Breast epithelium (tissue), 4 donors: ENCODE data around the gene IFT88. TPM values are rescaled to one million over a fixed set of nuclear protein-coding genes. Genes with fewer than 3 reads are reported as not detected.

Source experiments
- DNase-seq, 2 donors: peaks; one replicate each; pipeline ENCODE4 v3.0.0-alpha.2; 2019; ENCODE audit warnings: low spot score in 2 of 2
- H3K27ac ChIP-seq, 2 donors: fragments of 200-600 bp; sonication (generic) in 1 of 2; one replicate each; pipeline ENCODE4 v1.5.1; 2016 to 2019; ENCODE audit warnings: mild to moderate bottlenecking in 1 of 2
- H3K27me3 ChIP-seq, 2 donors: fragments of 200-600 bp; sonication (generic) in 1 of 2; one replicate each; pipeline versions ENCODE4 v1.5.1 to v1.6.0; 2017 to 2019; ENCODE audit warnings: control low read depth in 1 of 2, mild to moderate bottlenecking in 1 of 2
- H3K36me3 ChIP-seq: fragments of 200-600 bp; one replicate; pipeline ENCODE4 v1.5.1; 2019
- H3K4me1 ChIP-seq, 2 donors: fragments of 200-600 bp; sonication (generic); one replicate each; pipeline ENCODE4 v1.5.1; 2016 to 2019; ENCODE audit warnings: control low read depth in 1 of 2
- H3K4me3 ChIP-seq, 3 donors: fragments of 200-600 bp; sonication (generic); 1 replicate in 2 of 3; 2 replicates in 1 of 3; pipeline ENCODE4 v1.5.1; 2016 to 2019; ENCODE audit warnings: mild to moderate bottlenecking in 3 of 3, moderate library complexity in 2 of 3
- H3K9me3 ChIP-seq, 2 donors: fragments of 200-600 bp; sonication (generic) in 1 of 2; one replicate each; pipeline ENCODE4 v1.5.1; 2016 to 2019; ENCODE audit warnings: control low read depth in 1 of 2
- CTCF ChIP-seq, 3 donors: fragments of 450-650 bp; IDR thresholded peaks; one replicate each; pipeline ENCODE4 v1.5.1; 2016 to 2017; ENCODE audit warnings: antibody characterized with exemption in 3 of 3, mild to moderate bottlenecking in 3 of 3, moderate library complexity in 3 of 3
- POLR2A ChIP-seq: fragments of 450-650 bp; IDR thresholded peaks from one replicate; pipeline ENCODE4 v1.6.1; 2016; ENCODE audit warnings: antibody characterized with exemption, mild to moderate bottlenecking, moderate library complexity
- POLR2AphosphoS5 ChIP-seq, 3 donors: sonication (generic); formaldehyde crosslinking; IDR thresholded peaks; one replicate each; pipeline ENCODE4 v1.6.1; 2017; ENCODE audit warnings: antibody characterized with exemption in 3 of 3
- intact Hi-C: fragments of 100-400 bp; cut with DNase I; formaldehyde crosslinking; loops from one replicate; pipeline ENCODE4 v1.15.1; 2023; ENCODE audit warnings: low total_unique reads
- total RNA-seq, 3 donors: library from RNA; depleted of rRNA; stranded (reverse); fragments of >200 nt; gene quantifications; one replicate each; pipeline ENCODE4 v1.1.0, GENCODE V29; 2016

Gene IFT88
- total RNA-seq, 3 donors from 2014 or later, result 13.9 to 35.0 (median 27.9) TPM

GRCh38 chr13:20719783-20720182, 152.8 kb downstream of the IFT88 start:
- Histone ChIP-seq H3K4me3 (no peak overlapping the region), H3K36me3 (no peaks in the 10 kb centered on the region), H3K27me3 (peaks cover 6 to 13% of the 10 kb centered on the region in 2 donors), H3K27ac (no peak overlapping the region), H3K4me1 (peaks cover 0 to 3% of the 10 kb centered on the region in 2 donors), H3K9me3 (no peaks in the 10 kb centered on the region)
- intact Hi-C loops, result loop anchor here (10.0 kb wide), 1 partner anchor 125 kb away; no protein-coding TSS in a partner anchor
- TF ChIP-seq POLR2AphosphoS5 (IDR thresholded peaks at IDR 0.05), result no peak
- DNase-seq, result no peak

- no peak for TF ChIP-seq CTCF (IDR thresholded peaks at IDR 0.05)
- no peak for TF ChIP-seq POLR2A
- TF ChIP-seq POLR2AphosphoS5 (IDR thresholded peaks at IDR 0.05), result no peak
- Histone ChIP-seq H3K27me3 (peaks cover 6 to 13% of the 10 kb centered on the region in 2 donors), H3K9me3 (no peaks in the 10 kb centered on the region), H3K4me3 (no peak overlapping the region), H3K27ac (no peak overlapping the region), H3K4me1 (peaks cover 0 to 3% of the 10 kb centered on the region in 2 donors), H3K36me3 (no peaks in the 10 kb centered on the region)
- intact Hi-C loops, result no loop called here
- no peak for DNase-seq
Observed at GRCh38 chr13:20720499-20720898, 153.5 kb downstream of the IFT88 start.

GRCh38 chr13:20721058-20721453, 154.1 kb downstream of the IFT88 start:
- DNase-seq, result no peak

GRCh38 chr13:20721454-20722357, 154.7 kb downstream of the IFT88 start:
- TF ChIP-seq POLR2A (no peak), CTCF (IDR thresholded peaks at IDR 0.05) (no peak), POLR2AphosphoS5 (IDR thresholded peaks at IDR 0.05) (no peak)
- H3K27me3 ChIP-seq, result peaks cover 6 to 13% of the 10 kb centered on the region in 2 donors
- peak overlapping the region; percentile 24 to 59 (median 27) for H3K4me3 ChIP-seq
- H3K36me3 ChIP-seq, result no peaks in the 10 kb centered on the region
- DNase-seq, result no peak
- H3K4me1 ChIP-seq, result peaks cover 0 to 3% of the 10 kb centered on the region in 2 donors
- H3K27ac ChIP-seq, result no peak overlapping the region
- intact Hi-C loops, result no loop called here
- no peaks in the 10 kb centered on the region for H3K9me3 ChIP-seq

More at GRCh38 chr13:20721058-20721453, 154.1 kb downstream of the IFT88 start:
- H3K27ac ChIP-seq, result no peak overlapping the region
- peaks cover 0 to 3% of the 10 kb centered on the region in 2 donors for H3K4me1 ChIP-seq
- no peak for TF ChIP-seq POLR2A
- TF ChIP-seq POLR2AphosphoS5 (IDR thresholded peaks at IDR 0.05), result no peak
- TF ChIP-seq CTCF (IDR thresholded peaks at IDR 0.05), result no peak
- H3K36me3 ChIP-seq, result no peaks in the 10 kb centered on the region
- no peaks in the 10 kb centered on the region for H3K9me3 ChIP-seq
- peaks cover 6 to 13% of the 10 kb centered on the region in 2 donors for H3K27me3 ChIP-seq
- intact Hi-C loops, result no loop called here
- H3K4me3 ChIP-seq, result peak overlapping the region in 2 of 3 donors; percentile 24 to 59

GRCh38 chr13:20727856-20728255, 160.9 kb downstream of the IFT88 start:
- DNase-seq, result no peak
- Histone ChIP-seq H3K36me3 (no peaks in the 10 kb centered on the region), H3K9me3 (no peaks in the 10 kb centered on the region), H3K27me3 (no peaks in the 10 kb centered on the region), H3K4me1 (no peaks in the 10 kb centered on the region), H3K27ac (no peak overlapping the region), H3K4me3 (no peak overlapping the region)
- TF ChIP-seq POLR2A, result no peak
- TF ChIP-seq POLR2AphosphoS5 (IDR thresholded peaks at IDR 0.05), result no peak
- TF ChIP-seq CTCF (IDR thresholded peaks at IDR 0.05), result no peak
- intact Hi-C loops, result no loop called here
